BLaER1 (cell line): ENCODE data around the gene CDH4.

Experiments
- H3K27ac ChIP-seq: shearing (Covaris generic); formaldehyde crosslinking; 2 replicates; pipeline ENCODE4 v1.8.1; 2022
- H3K27me3 ChIP-seq: shearing (Covaris generic); formaldehyde crosslinking; 2 replicates; pipeline ENCODE4 v1.8.1; 2022
- H3K36me3 ChIP-seq: shearing (Covaris generic); formaldehyde crosslinking; 2 replicates; pipeline ENCODE4 v1.8.1; 2022
- H3K4me1 ChIP-seq: shearing (Covaris generic); formaldehyde crosslinking; 2 replicates; pipeline ENCODE4 v1.8.1; 2022
- H3K4me2 ChIP-seq: shearing (Covaris generic); formaldehyde crosslinking; 2 replicates; pipeline ENCODE4 v1.8.1; 2022
- H3K4me3 ChIP-seq: shearing (Covaris generic); formaldehyde crosslinking; 2 replicates; pipeline ENCODE4 v1.8.1; 2022
- H3K9ac ChIP-seq: shearing (Covaris generic); formaldehyde crosslinking; 2 replicates; pipeline ENCODE4 v1.8.1; 2022
- H3K9me3 ChIP-seq: shearing (Covaris generic); formaldehyde crosslinking; 2 replicates; pipeline ENCODE4 v1.8.1; 2022
- H4K20me1 ChIP-seq: shearing (Covaris generic); formaldehyde crosslinking; 2 replicates; pipeline ENCODE4 v1.8.1; 2022
- Cebpa-rat ChIP-seq: shearing (Covaris generic); IDR thresholded peaks from 2 replicates; pipeline ENCODE4 v1.8.1; 2022

Gene CDH4

DNA sequence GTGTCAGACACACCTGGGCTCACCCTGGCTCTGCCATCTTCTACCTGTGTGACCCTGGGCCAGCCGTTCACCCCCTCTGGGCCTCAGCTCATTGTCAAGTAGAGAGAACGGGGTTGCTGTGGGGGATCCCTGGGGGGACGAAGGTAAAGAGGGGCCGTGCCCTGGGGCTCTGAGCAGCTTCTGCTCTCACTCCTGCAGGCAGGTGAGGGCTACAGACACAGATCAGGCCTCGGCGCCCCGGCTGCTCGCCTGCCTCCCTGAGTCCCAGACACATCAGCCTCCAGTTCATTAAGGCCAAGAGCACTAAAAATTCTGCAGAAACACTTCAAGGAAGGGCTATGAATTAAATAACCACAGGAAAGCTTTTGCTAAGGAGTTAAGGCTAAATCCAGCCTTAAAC, 394.4 kb downstream of the CDH4 start:
- Histone ChIP-seq H3K9ac (no peak overlapping the region), H3K9me3 (peaks cover 6% of the 10 kb centered on the region; the same call in 1 of the 2 replicates), H3K4me2 (no peak overlapping the region), H4K20me1 (no peaks in the 10 kb centered on the region), H3K36me3 (no peaks in the 10 kb centered on the region), H3K4me3 (no peak overlapping the region), H3K27me3 (no peaks in the 10 kb centered on the region), H3K27ac (no peak overlapping the region), H3K4me1 (peaks cover 30% of the 10 kb centered on the region)
- TF ChIP-seq Cebpa-rat, result no peak

- H3K27ac ChIP-seq, result no peak overlapping the region
- TF ChIP-seq Cebpa-rat, result no peak
Observed at GRCh38 chr20:61646986-61647385, 394.9 kb downstream of the CDH4 start.

GRCh38 chr20:61647702-61648101, 395.6 kb downstream of the CDH4 start:
- TF ChIP-seq Cebpa-rat, result no peak
- no peak overlapping the region for H3K9ac ChIP-seq
- H3K9me3 ChIP-seq, result 0 out of 2 replicates have a peak, but pooled peaks cover 1% of the 10 kb centered on the region
- H3K4me1 ChIP-seq, result peaks cover 29% of the 10 kb centered on the region
- H3K27me3 ChIP-seq, result no peaks in the 10 kb centered on the region
- H3K27ac ChIP-seq, result no peak overlapping the region
- H4K20me1 ChIP-seq, result no peaks in the 10 kb centered on the region
- H3K36me3 ChIP-seq, result no peaks in the 10 kb centered on the region
- H3K4me3 ChIP-seq, result no peak overlapping the region
- no peak overlapping the region for H3K4me2 ChIP-seq

More at GRCh38 chr20:61646986-61647385, 394.9 kb downstream of the CDH4 start:
- H3K9ac ChIP-seq, result no peak overlapping the region
- H3K4me1 ChIP-seq, result peaks cover 35% of the 10 kb centered on the region
- H3K36me3 ChIP-seq, result no peaks in the 10 kb centered on the region
- H3K4me2 ChIP-seq, result no peak overlapping the region
- peaks cover 6% of the 10 kb centered on the region; the same call in 1 of the 2 replicates for H3K9me3 ChIP-seq
- no peak overlapping the region for H3K4me3 ChIP-seq
- H3K27me3 ChIP-seq, result no peaks in the 10 kb centered on the region
- H4K20me1 ChIP-seq, result no peaks in the 10 kb centered on the region

DNA sequence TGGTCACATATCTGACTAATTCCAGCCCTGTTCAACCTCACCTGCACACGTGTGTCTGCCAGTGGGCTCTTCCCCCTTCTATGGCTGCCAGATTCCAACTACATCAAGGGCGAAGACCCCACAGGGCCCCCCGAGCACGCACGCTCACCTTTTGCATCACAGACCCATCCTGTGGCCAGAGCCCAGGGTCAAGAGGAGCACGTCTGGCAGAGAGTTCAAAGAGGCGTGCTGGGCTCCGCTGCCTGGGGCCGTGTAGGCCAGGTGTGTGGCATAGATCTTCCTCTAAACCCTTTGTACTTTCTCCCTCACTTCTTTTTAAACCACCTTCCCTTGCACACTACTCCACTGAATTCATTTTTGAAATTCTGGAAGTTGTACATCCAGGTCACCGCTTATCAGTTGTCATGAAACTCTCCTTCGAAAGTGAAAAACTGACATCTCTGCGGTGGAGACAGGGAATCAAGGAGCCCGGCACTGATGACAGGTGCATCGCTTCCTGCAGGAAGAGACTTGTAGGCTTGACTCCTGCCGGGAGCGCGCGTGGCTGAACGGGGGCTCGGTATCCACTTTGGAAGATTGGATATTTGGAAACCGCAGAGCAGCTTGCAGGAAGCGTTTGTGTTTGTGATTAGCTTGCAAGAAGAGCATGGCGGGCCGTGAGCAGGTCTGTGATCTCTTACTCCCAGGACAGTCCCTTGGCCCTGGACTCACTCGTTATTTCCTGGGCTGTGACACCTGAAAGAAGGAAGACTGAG, 397.2 kb downstream of the CDH4 start:
- Histone ChIP-seq H3K36me3 (no peaks in the 10 kb centered on the region), H3K4me3 (no peak overlapping the region), H3K9ac (no peak overlapping the region), H4K20me1 (no peaks in the 10 kb centered on the region), H3K4me2 (no peak overlapping the region), H3K27me3 (no peaks in the 10 kb centered on the region), H3K27ac (no peak overlapping the region), H3K4me1 (peaks cover 13% of the 10 kb centered on the region), H3K9me3 (peaks cover 2% of the 10 kb centered on the region; the same call in 1 of the 2 replicates)
- no peak for TF ChIP-seq Cebpa-rat

- Histone ChIP-seq H3K27me3 (no peaks in the 10 kb centered on the region), H3K4me3 (no peak overlapping the region), H4K20me1 (no peaks in the 10 kb centered on the region), H3K27ac (no peak overlapping the region), H3K36me3 (no peaks in the 10 kb centered on the region), H3K4me2 (no peak overlapping the region), H3K9me3 (peaks cover 7% of the 10 kb centered on the region; the same call in 1 of the 2 replicates), H3K4me1 (peaks cover 13% of the 10 kb centered on the region), H3K9ac (no peak overlapping the region)
- no peak for TF ChIP-seq Cebpa-rat
Observed at GRCh38 chr20:61649860-61650162, 397.8 kb downstream of the CDH4 start.

- no peaks in the 10 kb centered on the region for H3K36me3 ChIP-seq
- no peaks in the 10 kb centered on the region for H3K27me3 ChIP-seq
Observed at GRCh38 chr20:61650912-61651733, 399.1 kb downstream of the CDH4 start.

DNA sequence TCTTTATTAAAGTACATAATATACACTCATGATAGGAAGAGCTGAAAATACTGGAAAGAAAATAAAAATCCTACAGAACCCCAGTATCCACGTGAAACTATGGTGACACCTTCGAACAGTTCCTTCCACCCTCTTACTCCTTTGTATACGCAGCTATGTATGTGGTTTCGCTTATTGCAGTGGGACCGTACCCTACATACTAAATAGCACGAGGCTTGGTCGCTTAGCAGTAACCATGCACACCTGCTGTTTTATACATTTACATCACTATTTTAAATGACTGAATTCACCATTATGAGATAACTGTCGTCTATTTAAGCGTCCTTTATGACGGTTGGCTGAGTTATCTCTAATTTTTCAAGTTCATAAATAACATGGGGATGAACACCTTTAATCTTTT, 400.1 kb downstream of the CDH4 start:
- no peak overlapping the region for H3K27ac ChIP-seq
- H3K4me2 ChIP-seq, result no peak overlapping the region
- no peak overlapping the region for H3K9ac ChIP-seq
- H4K20me1 ChIP-seq, result no peaks in the 10 kb centered on the region
- peaks cover 8% of the 10 kb centered on the region; the same call in 1 of the 2 replicates for H3K9me3 ChIP-seq
- no peak overlapping the region for H3K4me3 ChIP-seq
- no peak for TF ChIP-seq Cebpa-rat
- H3K36me3 ChIP-seq, result no peaks in the 10 kb centered on the region
- H3K27me3 ChIP-seq, result no peaks in the 10 kb centered on the region
- peaks cover 13% of the 10 kb centered on the region for H3K4me1 ChIP-seq

More at GRCh38 chr20:61650912-61651733, 399.1 kb downstream of the CDH4 start:
- Histone ChIP-seq H3K27ac (no peak overlapping the region), H4K20me1 (no peaks in the 10 kb centered on the region), H3K9me3 (peaks cover 8% of the 10 kb centered on the region; the same call in 1 of the 2 replicates), H3K9ac (no peak overlapping the region), H3K4me2 (peak overlapping the region; percentile 15), H3K4me1 (peaks cover 13% of the 10 kb centered on the region), H3K4me3 (no peak overlapping the region)
- no peak for TF ChIP-seq Cebpa-rat

- Histone ChIP-seq H3K36me3 (no peaks in the 10 kb centered on the region), H3K4me2 (no peak overlapping the region), H3K4me3 (no peak overlapping the region), H3K9ac (no peak overlapping the region), H3K4me1 (peaks cover 33% of the 10 kb centered on the region), H3K27me3 (no peaks in the 10 kb centered on the region), H3K9me3 (peaks cover 8% of the 10 kb centered on the region; the same call in 1 of the 2 replicates), H3K27ac (no peak overlapping the region), H4K20me1 (no peaks in the 10 kb centered on the region)
- TF ChIP-seq Cebpa-rat, result no peak
Observed at GRCh38 chr20:61654726-61655125, 402.7 kb downstream of the CDH4 start.

DNA sequence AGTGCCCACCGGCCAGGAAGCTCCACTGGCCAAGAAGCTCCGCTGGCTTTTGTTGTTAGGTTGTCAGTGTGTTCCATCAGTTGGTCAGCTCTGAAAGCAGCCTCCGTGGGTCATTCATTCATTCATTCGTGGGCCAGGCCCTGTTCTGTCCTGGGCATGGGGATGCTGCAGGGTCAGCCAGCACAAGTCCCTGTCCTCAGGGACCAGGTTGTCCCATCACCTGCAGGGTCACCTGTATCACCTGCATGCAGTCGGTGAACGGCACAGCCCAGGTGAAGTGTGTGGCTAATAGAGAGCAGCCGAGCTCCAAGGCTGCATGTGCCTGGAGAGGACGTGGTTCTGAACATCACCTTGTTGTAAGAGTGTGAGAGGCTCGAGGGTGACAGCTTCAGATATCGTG, 403.5 kb downstream of the CDH4 start:
- no peak overlapping the region for H3K27ac ChIP-seq
- H4K20me1 ChIP-seq, result no peaks in the 10 kb centered on the region
- no peak for TF ChIP-seq Cebpa-rat
- H3K36me3 ChIP-seq, result no peaks in the 10 kb centered on the region
- no peak overlapping the region for H3K9ac ChIP-seq
- no peak overlapping the region for H3K4me3 ChIP-seq
- H3K4me2 ChIP-seq, result no peak overlapping the region
- peaks cover 8% of the 10 kb centered on the region; the same call in 1 of the 2 replicates for H3K9me3 ChIP-seq
- peaks cover 42% of the 10 kb centered on the region for H3K4me1 ChIP-seq
- H3K27me3 ChIP-seq, result no peaks in the 10 kb centered on the region

GRCh38 chr20:61656198-61656597, 404.1 kb downstream of the CDH4 start:
- H3K27ac ChIP-seq, result no peak overlapping the region
- no peak overlapping the region for H3K9ac ChIP-seq
- H3K4me2 ChIP-seq, result no peak overlapping the region
- TF ChIP-seq Cebpa-rat, result no peak
- no peak overlapping the region for H3K4me3 ChIP-seq
- peaks cover 43% of the 10 kb centered on the region for H3K4me1 ChIP-seq
- H3K36me3 ChIP-seq, result no peaks in the 10 kb centered on the region
- H3K9me3 ChIP-seq, result peaks cover 8% of the 10 kb centered on the region; the same call in 1 of the 2 replicates
- no peaks in the 10 kb centered on the region for H3K27me3 ChIP-seq
- no peaks in the 10 kb centered on the region for H4K20me1 ChIP-seq
